K562 (cell line): Measurements from ENCODE around the gene HAPLN1. TPM values are rescaled to one million over a fixed set of nuclear protein-coding genes. Genes with fewer than 3 reads are reported as not detected.

Source experiments
- ATAC-seq: fragments of 200-7000 bp; cut with Tn5 transposase; 3 replicates; pipeline ENCODE4 v1.9.1; 2020; ENCODE audit warnings: moderate library complexity
- BruUV-seq: library from RNA; stranded (reverse); fragments of 400-500 nt; replicated peaks from 2 replicates; lab custom pipeline; 2021; lab: Mats Ljungman, UMichigan
- CTCF ChIA-PET: fragments of 300-600 bp; formaldehyde crosslinking; extraction: SDS; loops from one replicate; lab custom pipeline; 2021; ENCODE audit warnings: low intra/inter-chr PET ratio; lab: Yijun Ruan, JAX
- POLR2A ChIA-PET: fragments of 300-600, 350-650 bp; sonication (Branson Sonifier 250); formaldehyde crosslinking; extraction: SDS; loops from one replicate; lab custom pipeline; 2021; ENCODE audit warnings: antibody characterized with exemption, inconsistent platforms; lab: Yijun Ruan, JAX
- DNase-seq, 4 experiments: peaks; one replicate each; pipeline versions ENCODE4 v3.0.0 to v3.0.0-alpha.2; 2011 to 2018; ENCODE audit warnings: low spot score in 3 of 4, mixed read lengths in 3 of 4; ENCODE audit errors: extremely low read depth in 1 of 4
- FAIRE-seq: peaks from 2 replicates; lab custom pipeline; 2011; peaks lifted over from hg19 to GRCh38; lab: Jason Lieb, UNC
- H2AFZ ChIP-seq: 2 replicates; pipeline ENCODE4 v1.6.0; 2011; ENCODE audit warnings: low read depth, low read length, control low read depth, inconsistent platforms
- H3K27ac ChIP-seq: fragments of 200-600 bp; 3 replicates; pipeline ENCODE4 v1.8.0; 2011; ENCODE audit warnings: low read depth, mild to moderate bottlenecking, control low read depth, inconsistent platforms, low read length, moderate library complexity, mixed read lengths; ENCODE audit errors: extremely low read depth
- H3K27me3 ChIP-seq, 2 experiments: fragments of 300-600 bp in 1 of 2; 2 replicates in 1 of 2; 3 replicates in 1 of 2; pipeline versions ENCODE4 v1.6.0 to v1.8.0; 2011; ENCODE audit warnings: inconsistent platforms in 2 of 2, low read length in 2 of 2, mild to moderate bottlenecking in 1 of 2, mixed read lengths in 1 of 2, moderate library complexity in 1 of 2; ENCODE audit not compliant: control insufficient read depth in 2 of 2, insufficient read depth in 2 of 2
- H3K36me3 ChIP-seq: fragments of 300-600 bp; 3 replicates; pipeline ENCODE4 v1.8.0; 2011; ENCODE audit warnings: mild to moderate bottlenecking, low read length, inconsistent platforms; ENCODE audit not compliant: control insufficient read depth, insufficient read depth
- H3K4me1 ChIP-seq, 2 experiments: fragments of 200-600 bp in 1 of 2; replicated peaks in 1 of 2; 2 replicates in 1 of 2; 3 replicates in 1 of 2; pipeline versions ENCODE4 v1.5.1 to v1.8.0; 2011; ENCODE audit warnings: inconsistent platforms in 2 of 2, low read length in 2 of 2, mild to moderate bottlenecking in 1 of 2, mixed read lengths in 1 of 2, moderate library complexity in 1 of 2; ENCODE audit not compliant: control insufficient read depth in 2 of 2, insufficient read depth in 2 of 2
- H3K4me2 ChIP-seq: 2 replicates; pipeline ENCODE4 v1.6.1; 2011; ENCODE audit warnings: low read length, control low read depth, inconsistent platforms, mixed read lengths; ENCODE audit not compliant: insufficient read depth
- H3K4me3 ChIP-seq: fragments of 200-600 bp; sonication (generic), shearing (Covaris generic); 2 replicates; pipeline ENCODE4 v1.5.1; 2016; ENCODE audit warnings: control low read depth, inconsistent platforms
- H3K79me2 ChIP-seq: fragments of 200-600 bp; 3 replicates; pipeline ENCODE4 v1.8.0; 2011; ENCODE audit warnings: low read length, inconsistent platforms; ENCODE audit not compliant: control insufficient read depth, insufficient read depth
- H3K9ac ChIP-seq, 2 experiments: 2 replicates each; pipeline versions ENCODE4 v1.6.0 to v1.6.1; 2011; ENCODE audit warnings: low read depth in 2 of 2, low read length in 2 of 2, control low read depth in 1 of 2, inconsistent platforms in 1 of 2, mild to moderate bottlenecking in 1 of 2, mixed read lengths in 1 of 2; ENCODE audit not compliant: insufficient read depth in 1 of 2
- H3K9me1 ChIP-seq: one replicate; pipeline ENCODE4 v1.6.0; 2011; ENCODE audit warnings: inconsistent platforms, mild to moderate bottlenecking, low read length, moderate library complexity; ENCODE audit not compliant: control insufficient read depth, insufficient read depth
- H3K9me3 ChIP-seq: replicated peaks from 2 replicates; pipeline ENCODE4 v1.5.1; 2011; ENCODE audit warnings: low read depth, low read length, inconsistent platforms; ENCODE audit not compliant: control insufficient read depth, insufficient read depth
- H4K20me1 ChIP-seq: replicated peaks from 2 replicates; pipeline ENCODE4 v1.6.1; 2011; ENCODE audit warnings: low read length, inconsistent platforms, mixed read lengths; ENCODE audit not compliant: control insufficient read depth, insufficient read depth
- CEBPB ChIP-seq: fragments of 450-650 bp; IDR thresholded peaks from 2 replicates; pipeline ENCODE4 v1.6.1; 2016; ENCODE audit warnings: missing genetic modification characterization, missing compliant biosample characterization
- CEBPG ChIP-seq, 3 experiments: fragments of 200-800 bp in 1 of 3; sonication (Bioruptor generic) in 1 of 3; sonication (generic) in 1 of 3; formaldehyde crosslinking in 1 of 3; IDR thresholded peaks in 2 of 3; conservative IDR thresholded peaks in 1 of 3; 2 replicates each; pipeline versions ENCODE4 v1.6.1 to v1.8.0; 2016 to 2022; ENCODE audit warnings: missing compliant biosample characterization in 2 of 3, missing genetic modification characterization in 2 of 3, mild to moderate bottlenecking in 1 of 3, missing genetic modification reagents in 1 of 3
- HMG20A ChIP-seq: fragments of 450-650 bp; formaldehyde crosslinking; conservative IDR thresholded peaks from 2 replicates; pipeline ENCODE4 v1.4.0; 2020; ENCODE audit warnings: mild to moderate bottlenecking, mixed read lengths
- HOXB6 ChIP-seq: fragments of 250-450 bp; sonication (Bioruptor Pico); IDR thresholded peaks from 2 replicates; pipeline ENCODE4 v1.5.1; 2022; ENCODE audit warnings: mild to moderate bottlenecking, borderline replicate concordance
- IFI16 ChIP-seq: fragments of 250-450 bp; sonication (Bioruptor Pico); IDR thresholded peaks from 2 replicates; pipeline ENCODE4 v2.1.2; 2022; ENCODE audit warnings: mild to moderate bottlenecking, inconsistent platforms
- KAT8 ChIP-seq: fragments of 450-650 bp; IDR thresholded peaks from 2 replicates; pipeline ENCODE4 v1.6.1; 2016; ENCODE audit warnings: low read depth, mild to moderate bottlenecking
- NR2F6 ChIP-seq: fragments of 450-650 bp; formaldehyde crosslinking; IDR thresholded peaks from 2 replicates; pipeline ENCODE4 v1.4.0; 2020; ENCODE audit warnings: mild to moderate bottlenecking
- STAT5B ChIP-seq: fragments of 250-450 bp; sonication (Bioruptor Pico); IDR thresholded peaks from 2 replicates; pipeline ENCODE4 v1.8.0; 2021; ENCODE audit warnings: mild to moderate bottlenecking, inconsistent platforms
- ZNF586 ChIP-seq: fragments of 450-650 bp; formaldehyde crosslinking; conservative IDR thresholded peaks from 2 replicates; pipeline ENCODE4 v1.4.0; 2020; ENCODE audit warnings: mild to moderate bottlenecking, moderate library complexity
- ZNF589 ChIP-seq: fragments of 200-800 bp; sonication (Bioruptor generic); IDR thresholded peaks from 2 replicates; pipeline ENCODE4 v1.6.1; 2016; ENCODE audit warnings: low read depth, missing genetic modification characterization, missing compliant biosample characterization
- ZNF76 ChIP-seq: fragments of 250-450 bp; sonication (Bioruptor Pico); IDR thresholded peaks from 2 replicates; pipeline ENCODE4 v1.4.0; 2020; ENCODE audit warnings: mild to moderate bottlenecking, moderate library complexity, borderline replicate concordance
- ZNF830 ChIP-seq: fragments of 250-450 bp; sonication (Bioruptor Pico); IDR thresholded peaks from 2 replicates; pipeline ENCODE4 v1.5.0; 2021; ENCODE audit warnings: mild to moderate bottlenecking
- WGBS: fragments of 100-300 bp; shearing (Covaris generic); methylation state at CpG from one replicate; pipeline ENCODE4 v1.1.6; 2016; ENCODE audit warnings: low coverage, mixed read lengths; ENCODE audit not compliant: insufficient coverage; ENCODE audit errors: missing lambda C conversion rate; 5-methylcytosine and 5-hydroxymethylcytosine counted together
- in situ Hi-C: fragments of 300-500 bp; cut with MboI; formaldehyde crosslinking; loops from 4 replicates; pipeline ENCODE4 v1.15.0; 2018; ENCODE audit warnings: inconsistent platforms, mixed read lengths
- intact Hi-C: fragments of 100-400 bp; cut with micrococcal nuclease; formaldehyde crosslinking; loops from 2 replicates; pipeline ENCODE4 v1.14.2; 2022
- polyA plus RNA-seq, 8 experiments: library from polyadenylated mRNA; depleted of rRNA in 4 of 8; stranded (reverse) in 5 of 8; unstranded in 3 of 8; fragments of >200 nt; fragmentation: Nextera tagmentation in 2 of 8; fragmentation: Illumina TruSeq in 1 of 8; extraction: Ambion mirVana in 2 of 8; extraction: Trizol in 1 of 8; gene quantifications; 2 replicates each; pipeline versions ENCODE4 v1.2.1 to v1.2.3, GENCODE V29; 2011 to 2014; ENCODE audit warnings: inconsistent platforms in 1 of 8, missing spikeins in 1 of 8
- total RNA-seq, 7 experiments: library from RNA; depleted of rRNA in 6 of 7; stranded (reverse); fragments of >200 nt in 6 of 7; fragmentation: Illumina TruSeq in 2 of 7; extraction: Trizol in 2 of 7; gene quantifications; 2 replicates each; pipeline versions ENCODE4 v1.2.1 to v1.2.3, GENCODE V29; 2011 to 2021; ENCODE audit warnings: low replicate concordance in 1 of 7
- TF ChIP-seq, protein P1 (sequence below): fragments of 200-800 bp; sonication (Bioruptor generic); IDR thresholded peaks from 2 replicates; pipeline ENCODE4 v1.6.1; 2016; ENCODE audit warnings: missing genetic modification characterization, missing compliant biosample characterization
- TF ChIP-seq, protein P2 (sequence below): sonication (generic); formaldehyde crosslinking; IDR thresholded peaks from 2 replicates; pipeline ENCODE4 v1.8.1; 2023; ENCODE audit warnings: mild to moderate bottlenecking, missing genetic modification reagents
- TF ChIP-seq, protein P3 (sequence below): fragments of 250-450 bp; sonication (Bioruptor Pico); IDR thresholded peaks from 2 replicates; pipeline ENCODE4 v1.4.0; 2020; ENCODE audit warnings: mild to moderate bottlenecking, moderate library complexity

HAPLN1 gene
- total and polyA plus RNA-seq, 9 of the 15 experiments (the other 6 are each of a cell fraction or from before 2014, with no cell fraction given), result not detected

DNA sequence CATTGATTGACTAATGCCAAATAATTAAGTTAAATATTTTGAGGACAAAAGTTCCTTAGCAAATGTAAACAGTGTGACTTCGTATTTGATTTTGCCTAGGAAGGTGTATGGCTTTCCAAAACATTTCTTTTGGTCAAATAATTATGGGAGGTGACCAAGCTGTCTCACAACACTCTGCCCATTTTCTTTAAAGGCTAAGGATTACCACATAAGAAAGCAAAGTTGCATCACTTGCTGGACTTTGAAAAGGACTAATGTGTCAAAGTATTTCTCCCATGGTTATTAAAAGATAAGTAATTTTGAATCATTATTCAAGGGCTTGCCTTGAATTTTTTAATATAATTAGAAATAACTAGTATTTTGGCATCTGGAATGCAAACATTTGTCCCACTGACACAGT, 74.7 kb downstream of the HAPLN1 start:
- CTCF ChIA-PET, result no interaction called here
- ATAC-seq (no peak), DNase-seq (no peak), FAIRE-seq (no peak)
- Histone ChIP-seq H3K4me2 (no peak overlapping the region), H3K4me1 (no peaks in the 10 kb centered on the region), H4K20me1 (no peaks in the 10 kb centered on the region), H3K4me3 (no peak overlapping the region), H3K27ac (no peak overlapping the region), H3K79me2 (no peaks in the 10 kb centered on the region), H3K36me3 (no peaks in the 10 kb centered on the region), H2AFZ (no peak overlapping the region), H3K9me1 (no peaks in the 10 kb centered on the region), H3K27me3 (no peaks in the 10 kb centered on the region), H3K9ac (no peak overlapping the region), H3K9me3 (no peaks in the 10 kb centered on the region)
- in situ Hi-C loops, result no loop called here
- 0% methylated on average over 1 of the region's 1 CpG for WGBS
- intact Hi-C loops, result no loop called here
- no TSS peak for BruUV-seq
- POLR2A ChIA-PET, result no interaction called here
- TF ChIP-seq IFI16, result no peak
- TF ChIP-seq, protein P1, sequence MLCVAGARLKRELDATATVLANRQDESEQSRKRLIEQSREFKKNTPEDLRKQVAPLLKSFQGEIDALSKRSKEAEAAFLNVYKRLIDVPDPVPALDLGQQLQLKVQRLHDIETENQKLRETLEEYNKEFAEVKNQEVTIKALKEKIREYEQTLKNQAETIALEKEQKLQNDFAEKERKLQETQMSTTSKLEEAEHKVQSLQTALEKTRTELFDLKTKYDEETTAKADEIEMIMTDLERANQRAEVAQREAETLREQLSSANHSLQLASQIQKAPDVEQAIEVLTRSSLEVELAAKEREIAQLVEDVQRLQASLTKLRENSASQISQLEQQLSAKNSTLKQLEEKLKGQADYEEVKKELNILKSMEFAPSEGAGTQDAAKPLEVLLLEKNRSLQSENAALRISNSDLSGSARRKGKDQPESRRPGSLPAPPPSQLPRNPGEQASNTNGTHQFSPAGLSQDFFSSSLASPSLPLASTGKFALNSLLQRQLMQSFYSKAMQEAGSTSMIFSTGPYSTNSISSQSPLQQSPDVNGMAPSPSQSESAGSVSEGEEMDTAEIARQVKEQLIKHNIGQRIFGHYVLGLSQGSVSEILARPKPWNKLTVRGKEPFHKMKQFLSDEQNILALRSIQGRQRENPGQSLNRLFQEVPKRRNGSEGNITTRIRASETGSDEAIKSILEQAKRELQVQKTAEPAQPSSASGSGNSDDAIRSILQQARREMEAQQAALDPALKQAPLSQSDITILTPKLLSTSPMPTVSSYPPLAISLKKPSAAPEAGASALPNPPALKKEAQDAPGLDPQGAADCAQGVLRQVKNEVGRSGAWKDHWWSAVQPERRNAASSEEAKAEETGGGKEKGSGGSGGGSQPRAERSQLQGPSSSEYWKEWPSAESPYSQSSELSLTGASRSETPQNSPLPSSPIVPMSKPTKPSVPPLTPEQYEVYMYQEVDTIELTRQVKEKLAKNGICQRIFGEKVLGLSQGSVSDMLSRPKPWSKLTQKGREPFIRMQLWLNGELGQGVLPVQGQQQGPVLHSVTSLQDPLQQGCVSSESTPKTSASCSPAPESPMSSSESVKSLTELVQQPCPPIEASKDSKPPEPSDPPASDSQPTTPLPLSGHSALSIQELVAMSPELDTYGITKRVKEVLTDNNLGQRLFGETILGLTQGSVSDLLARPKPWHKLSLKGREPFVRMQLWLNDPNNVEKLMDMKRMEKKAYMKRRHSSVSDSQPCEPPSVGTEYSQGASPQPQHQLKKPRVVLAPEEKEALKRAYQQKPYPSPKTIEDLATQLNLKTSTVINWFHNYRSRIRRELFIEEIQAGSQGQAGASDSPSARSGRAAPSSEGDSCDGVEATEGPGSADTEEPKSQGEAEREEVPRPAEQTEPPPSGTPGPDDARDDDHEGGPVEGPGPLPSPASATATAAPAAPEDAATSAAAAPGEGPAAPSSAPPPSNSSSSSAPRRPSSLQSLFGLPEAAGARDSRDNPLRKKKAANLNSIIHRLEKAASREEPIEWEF (CRISPR knock-in tag), result no peak
- no peak for TF ChIP-seq ZNF586 (CRISPR knock-in tag)
- TF ChIP-seq NR2F6 (CRISPR knock-in tag), result no peak
- TF ChIP-seq HOXB6 (CRISPR knock-in tag), result no peak
- no peak for TF ChIP-seq ZNF589 (CRISPR knock-in tag)
- peak; percentile 39; the same call in 1 of the 2 replicates for TF ChIP-seq CEBPB
- TF ChIP-seq STAT5B (CRISPR knock-in tag), result no peak
- no peak for TF ChIP-seq HMG20A
- TF ChIP-seq, protein P2, sequence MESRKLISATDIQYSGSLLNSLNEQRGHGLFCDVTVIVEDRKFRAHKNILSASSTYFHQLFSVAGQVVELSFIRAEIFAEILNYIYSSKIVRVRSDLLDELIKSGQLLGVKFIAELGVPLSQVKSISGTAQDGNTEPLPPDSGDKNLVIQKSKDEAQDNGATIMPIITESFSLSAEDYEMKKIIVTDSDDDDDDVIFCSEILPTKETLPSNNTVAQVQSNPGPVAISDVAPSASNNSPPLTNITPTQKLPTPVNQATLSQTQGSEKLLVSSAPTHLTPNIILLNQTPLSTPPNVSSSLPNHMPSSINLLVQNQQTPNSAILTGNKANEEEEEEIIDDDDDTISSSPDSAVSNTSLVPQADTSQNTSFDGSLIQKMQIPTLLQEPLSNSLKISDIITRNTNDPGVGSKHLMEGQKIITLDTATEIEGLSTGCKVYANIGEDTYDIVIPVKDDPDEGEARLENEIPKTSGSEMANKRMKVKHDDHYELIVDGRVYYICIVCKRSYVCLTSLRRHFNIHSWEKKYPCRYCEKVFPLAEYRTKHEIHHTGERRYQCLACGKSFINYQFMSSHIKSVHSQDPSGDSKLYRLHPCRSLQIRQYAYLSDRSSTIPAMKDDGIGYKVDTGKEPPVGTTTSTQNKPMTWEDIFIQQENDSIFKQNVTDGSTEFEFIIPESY (CRISPR knock-in tag), result no peak
- no peak for TF ChIP-seq CEBPG (CRISPR knock-in tag; IDR thresholded peaks at IDR 0.05)
- peak; percentile 75 to 82 for TF ChIP-seq CEBPG (tag; conservative IDR thresholded peaks at IDR 0.05 in 1 of 2, IDR thresholded peaks at IDR 0.05 in 1 of 2)
- TF ChIP-seq ZNF76 (CRISPR knock-in tag), result no peak
- TF ChIP-seq, protein P3, sequence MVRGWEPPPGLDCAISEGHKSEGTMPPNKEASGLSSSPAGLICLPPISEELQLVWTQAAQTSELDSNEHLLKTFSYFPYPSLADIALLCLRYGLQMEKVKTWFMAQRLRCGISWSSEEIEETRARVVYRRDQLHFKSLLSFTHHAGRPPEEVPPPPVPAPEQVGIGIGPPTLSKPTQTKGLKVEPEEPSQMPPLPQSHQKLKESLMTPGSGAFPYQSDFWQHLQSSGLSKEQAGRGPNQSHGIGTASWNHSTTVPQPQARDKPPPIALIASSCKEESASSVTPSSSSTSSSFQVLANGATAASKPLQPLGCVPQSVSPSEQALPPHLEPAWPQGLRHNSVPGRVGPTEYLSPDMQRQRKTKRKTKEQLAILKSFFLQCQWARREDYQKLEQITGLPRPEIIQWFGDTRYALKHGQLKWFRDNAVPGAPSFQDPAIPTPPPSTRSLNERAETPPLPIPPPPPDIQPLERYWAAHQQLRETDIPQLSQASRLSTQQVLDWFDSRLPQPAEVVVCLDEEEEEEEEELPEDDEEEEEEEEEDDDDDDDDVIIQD (CRISPR knock-in tag), result no peak
- no peak for TF ChIP-seq ZNF830 (CRISPR knock-in tag)
- TF ChIP-seq KAT8, result no peak
